H1 (cell line): ENCODE data around the gene POTEF. TPM values are rescaled to one million over a fixed set of nuclear protein-coding genes. Genes with fewer than 3 reads are reported as not detected.
"Not testable (repeated sequence)": the region's sequence is repeated elsewhere in the genome, so short reads cannot be mapped to it uniquely, and the experiment has no call there.

ENCODE experiments used
- CTCF ChIA-PET: fragments of 300-600 bp; sonication (Branson Sonifier 250); formaldehyde crosslinking; loops from one replicate; lab custom pipeline; 2021; ENCODE audit not compliant: partially characterized antibody; lab: Charles Lee
- POLR2A ChIA-PET: fragments of 300-600 bp; sonication (Branson Sonifier 250); formaldehyde crosslinking; loops from one replicate; lab custom pipeline; 2021; ENCODE audit warnings: inconsistent platforms; ENCODE audit not compliant: partially characterized antibody; lab: Charles Lee
- DNase-seq, 2 experiments: peaks; one replicate each; pipeline versions ENCODE4 v3.0.0 to v3.0.0-alpha.2; 2010 to 2022; ENCODE audit warnings: low spot score in 2 of 2, low read depth in 1 of 2, mixed read lengths in 1 of 2
- FAIRE-seq: peaks from 2 replicates; lab custom pipeline; 2011; peaks lifted over from hg19 to GRCh38; lab: Jason Lieb, UNC
- H2AFZ ChIP-seq: 2 replicates; pipeline ENCODE4 v1.8.1; 2012; ENCODE audit warnings: low read length, inconsistent platforms
- H2AK5ac ChIP-seq: 2 replicates; pipeline ENCODE4 v1.6.1; 2013; ENCODE audit warnings: low read depth, low read length
- H2BK120ac ChIP-seq: replicated peaks from 2 replicates; pipeline ENCODE3; 2013; ENCODE audit warnings: low read depth, low read length, inconsistent platforms
- H2BK12ac ChIP-seq: 2 replicates; pipeline ENCODE4 v1.6.1; 2013; ENCODE audit warnings: low read depth, low read length
- H2BK15ac ChIP-seq: 2 replicates; pipeline ENCODE4 v1.6.1; 2013; ENCODE audit warnings: low read length
- H2BK20ac ChIP-seq: 2 replicates; pipeline ENCODE4 v1.6.1; 2013; ENCODE audit warnings: low read length
- H2BK5ac ChIP-seq: 2 replicates; pipeline ENCODE4 v1.6.1; 2013; ENCODE audit warnings: low read depth, low read length
- H3K14ac ChIP-seq: 2 replicates; pipeline ENCODE4 v1.6.1; 2013; ENCODE audit warnings: inconsistent platforms; ENCODE audit not compliant: insufficient read length
- H3K18ac ChIP-seq: 2 replicates; pipeline ENCODE4 v1.6.1; 2013; ENCODE audit warnings: low read length; ENCODE audit errors: extremely low read depth
- H3K23ac ChIP-seq: 2 replicates; pipeline ENCODE4 v1.6.1; 2013; ENCODE audit warnings: inconsistent platforms; ENCODE audit not compliant: insufficient read length
- H3K23me2 ChIP-seq: 2 replicates; pipeline ENCODE4 v1.6.1; 2013; ENCODE audit warnings: low read depth, low read length
- H3K27ac ChIP-seq: 2 replicates; pipeline ENCODE4 v1.6.1; 2011; ENCODE audit warnings: low read depth, low read length, inconsistent platforms
- H3K27me3 ChIP-seq, 4 experiments: replicated peaks in 1 of 4; 1 replicate in 1 of 4; 2 replicates in 3 of 4; pipeline versions ENCODE4 v1.6.1 to v1.8.1; 2011 to 2013; ENCODE audit warnings: low read length in 3 of 4, mild to moderate bottlenecking in 3 of 4, inconsistent platforms in 2 of 4, mixed read lengths in 2 of 4, moderate library complexity in 1 of 4; ENCODE audit not compliant: control insufficient read depth in 3 of 4, insufficient read depth in 3 of 4; ENCODE audit errors: extremely low read depth in 1 of 4
- H3K36me3 ChIP-seq, 4 experiments: 2 replicates each; pipeline versions ENCODE4 v1.6.1 to v1.8.1; 2011 to 2013; ENCODE audit warnings: mild to moderate bottlenecking in 4 of 4, low read length in 3 of 4, moderate library complexity in 2 of 4, control low read depth in 1 of 4, inconsistent platforms in 1 of 4; ENCODE audit not compliant: insufficient read depth in 4 of 4, control insufficient read depth in 2 of 4
- H3K4ac ChIP-seq: replicated peaks from 2 replicates; pipeline ENCODE3; 2013; ENCODE audit warnings: low read length, low read depth, mixed read lengths, inconsistent platforms; ENCODE audit not compliant: insufficient read length
- H3K4me1 ChIP-seq, 4 experiments: replicated peaks in 1 of 4; 1 replicate in 1 of 4; 2 replicates in 3 of 4; pipeline versions ENCODE4 v1.6.1 to v1.8.1; 2011 to 2013; ENCODE audit warnings: low read length in 3 of 4, inconsistent platforms in 2 of 4, mixed read lengths in 1 of 4; ENCODE audit not compliant: insufficient read depth in 4 of 4, control insufficient read depth in 3 of 4
- H3K4me2 ChIP-seq, 2 experiments: 2 replicates each; pipeline versions ENCODE4 v1.6.1 to v1.8.1; 2011 to 2013; ENCODE audit warnings: low read depth in 2 of 2, low read length in 2 of 2, control low read depth in 1 of 2, inconsistent platforms in 1 of 2, mild to moderate bottlenecking in 1 of 2; ENCODE audit not compliant: insufficient read depth in 1 of 2
- H3K4me3 ChIP-seq, 4 experiments: fragments of 200-600, 300-600 bp in 1 of 4; sonication (generic), shearing (Covaris generic), sonication (Bioruptor Twin) in 1 of 4; 2 replicates each; pipeline versions ENCODE4 v1.5.1 to v1.8.1; 2011 to 2016; ENCODE audit warnings: low read length in 4 of 4, low read depth in 3 of 4, control low read depth in 2 of 4, inconsistent platforms in 2 of 4, mild to moderate bottlenecking in 2 of 4, mixed read lengths in 1 of 4, moderate library complexity in 1 of 4; ENCODE audit not compliant: insufficient read depth in 2 of 4; ENCODE audit errors: extremely low read depth in 1 of 4
- H3K56ac ChIP-seq: replicated peaks from 2 replicates; pipeline ENCODE3; 2013; ENCODE audit warnings: low read depth, mild to moderate bottlenecking, mixed read lengths, low read length, inconsistent platforms; ENCODE audit not compliant: insufficient read length
- H3K79me1 ChIP-seq: 2 replicates; pipeline ENCODE4 v1.6.1; 2013; ENCODE audit warnings: low read depth, low read length, control low read depth
- H3K79me2 ChIP-seq, 2 experiments: 2 replicates each; pipeline versions ENCODE4 v1.6.1 to v1.8.1; 2012 to 2013; ENCODE audit warnings: low read length in 2 of 2, mild to moderate bottlenecking in 2 of 2, inconsistent platforms in 1 of 2; ENCODE audit not compliant: insufficient read depth in 2 of 2, control insufficient read depth in 1 of 2
- H3K9ac ChIP-seq, 4 experiments: replicated peaks in 1 of 4; 1 replicate in 1 of 4; 2 replicates in 3 of 4; pipeline versions ENCODE4 v1.6.1 to v1.8.1; 2011 to 2013; ENCODE audit warnings: low read depth in 3 of 4, low read length in 3 of 4, control low read depth in 2 of 4, mild to moderate bottlenecking in 2 of 4, moderate library complexity in 2 of 4, inconsistent platforms in 1 of 4; ENCODE audit errors: extremely low read depth in 1 of 4
- H3K9me3 ChIP-seq, 2 experiments: 2 replicates each; pipeline versions ENCODE4 v1.6.1 to v1.8.1; 2012 to 2013; ENCODE audit warnings: mild to moderate bottlenecking in 2 of 2, moderate library complexity in 2 of 2, control low read depth in 1 of 2, inconsistent platforms in 1 of 2, low read depth in 1 of 2, low read length in 1 of 2, mixed read lengths in 1 of 2; ENCODE audit not compliant: insufficient read depth in 2 of 2
- H4K20me1 ChIP-seq, 2 experiments: replicated peaks in 1 of 2; 2 replicates each; pipeline versions ENCODE3 to v1.8.1; 2011 to 2013; ENCODE audit warnings: inconsistent platforms in 2 of 2, low read length in 2 of 2, mild to moderate bottlenecking in 1 of 2; ENCODE audit not compliant: insufficient read depth in 2 of 2, control insufficient read depth in 1 of 2
- H4K5ac ChIP-seq: 2 replicates; pipeline ENCODE4 v1.6.1; 2013; ENCODE audit warnings: low read length, low read depth, mixed read lengths, inconsistent platforms; ENCODE audit not compliant: insufficient read length
- H4K8ac ChIP-seq: 2 replicates; pipeline ENCODE4 v1.8.0; 2013; ENCODE audit warnings: mild to moderate bottlenecking, moderate library complexity, low read length, inconsistent platforms; ENCODE audit not compliant: insufficient read depth; ENCODE audit errors: extremely low read depth
- H4K91ac ChIP-seq: replicated peaks from 2 replicates; pipeline ENCODE3; 2013; ENCODE audit warnings: low read length, mixed read lengths, inconsistent platforms; ENCODE audit not compliant: insufficient read length
- WGBS, 2 experiments: shearing (Covaris generic) in 1 of 2; methylation state at CpG; one replicate each; pipeline versions ENCODE4 v1.1.6 to v1.1.7; 2013 to 2015; ENCODE audit warnings: low lambda C conversion rate in 2 of 2, mixed read lengths in 2 of 2, inconsistent platforms in 1 of 2, low coverage in 1 of 2, missing lambda C conversion rate in 1 of 2; ENCODE audit not compliant: insufficient replicate concordance in 2 of 2, insufficient coverage in 1 of 2, insufficient read length in 1 of 2; ENCODE audit errors: extremely low coverage in 1 of 2, missing lambda C conversion rate in 1 of 2; 5-methylcytosine and 5-hydroxymethylcytosine counted together
- polyA plus RNA-seq, 7 experiments: library from polyadenylated mRNA; depleted of rRNA in 3 of 7; stranded (reverse) in 5 of 7; unstranded in 2 of 7; fragments of >200 nt in 5 of 7; fragments of 200-250 nt in 2 of 7; gene quantifications; 1 replicate in 5 of 7; 2 replicates in 1 of 7; 4 replicates in 1 of 7; pipeline versions ENCODE4 v1.2.1 to v1.2.3, GENCODE V29; 2011 to 2013; ENCODE audit warnings: missing spikeins in 2 of 7, mixed read lengths in 2 of 7
- total RNA-seq: library from RNA; stranded (reverse); fragmentation: NEBNext Ultra II Directional; extraction: Animal tissue kit (Norgen Biotek cat#: 25700); gene quantifications from 2 replicates; pipeline ENCODE4 v1.2.1, GENCODE V29; 2021

The POTEF gene
- total and polyA plus RNA-seq, 2 of the 8 experiments (the other 6 are each of a cell fraction or from before 2014, with no cell fraction given) = 0.24 to 0.36 TPM

GRCh38 chr2:130137118-130137517, 8.1 kb upstream of the POTEF start:
- H3K56ac ChIP-seq, H3K23me2 ChIP-seq, CTCF ChIA-PET, H3K4ac ChIP-seq, POLR2A ChIA-PET, H3K18ac ChIP-seq, H3K79me1 ChIP-seq, H3K9ac ChIP-seq, H2AFZ ChIP-seq, H4K5ac ChIP-seq, H2BK15ac ChIP-seq, H4K91ac ChIP-seq, H2BK120ac ChIP-seq, H3K4me3 ChIP-seq, H4K8ac ChIP-seq, H3K9me3 ChIP-seq, FAIRE-seq, H2BK12ac ChIP-seq, H3K36me3 ChIP-seq, H3K23ac ChIP-seq, H3K27ac ChIP-seq, H4K20me1 ChIP-seq, H2AK5ac ChIP-seq, H3K79me2 ChIP-seq, H3K14ac ChIP-seq, H3K27me3 ChIP-seq, H3K4me2 ChIP-seq, H2BK20ac ChIP-seq, H2BK5ac ChIP-seq, H3K4me1 ChIP-seq: not testable (repeated sequence)
- peak in 1 of 2 experiments; percentile 33 for DNase-seq
- 46% methylated on average over 2 of the region's 5 CpGs; no CpG with 5 or more reads in 1 of the 2 experiments for WGBS, 2 experiments

GRCh38 chr2:130136546-130136945, 7.5 kb upstream of the POTEF start:
- H2AFZ ChIP-seq, H3K36me3 ChIP-seq, FAIRE-seq, H2AK5ac ChIP-seq, H2BK5ac ChIP-seq, H2BK12ac ChIP-seq, H3K79me1 ChIP-seq, POLR2A ChIA-PET, H3K23ac ChIP-seq, H3K27ac ChIP-seq, H3K9ac ChIP-seq, H3K4me3 ChIP-seq, H3K23me2 ChIP-seq, H3K9me3 ChIP-seq, H3K14ac ChIP-seq, H4K91ac ChIP-seq, H2BK15ac ChIP-seq, H3K56ac ChIP-seq, CTCF ChIA-PET, H4K20me1 ChIP-seq, H4K5ac ChIP-seq, H4K8ac ChIP-seq, H3K27me3 ChIP-seq, H2BK20ac ChIP-seq, H3K18ac ChIP-seq, H3K4me1 ChIP-seq, H2BK120ac ChIP-seq, H3K4me2 ChIP-seq, H3K4ac ChIP-seq, H3K79me2 ChIP-seq: not testable (repeated sequence)
- DNase-seq = peak in 1 of 2 experiments; percentile 20
- 94% methylated on average over 5 of the region's 10 CpGs; no CpG with 5 or more reads in 1 of the 2 experiments for WGBS, 2 experiments
